Cardiac fibroblast (primary cell): ENCODE results near the gene FADS6.

Source experiments
- DNase-seq, 2 donors: peaks; one replicate each; pipeline versions ENCODE4 v3.0.0 to v3.0.0-alpha.2; 2010; ENCODE audit warnings: low read depth in 2 of 2
- H3K4me3 ChIP-seq, 2 donors: replicated peaks in 1 of 2; 1 replicate in 1 of 2; 2 replicates in 1 of 2; pipeline ENCODE4 v1.5.1; 2011; ENCODE audit warnings: low read depth in 2 of 2, low read length in 2 of 2, mild to moderate bottlenecking in 2 of 2, moderate library complexity in 1 of 2
- TF ChIP-seq, protein P1 (sequence below): IDR thresholded peaks from one replicate; pipeline ENCODE4 v1.5.1; 2011; ENCODE audit warnings: low read depth, mild to moderate bottlenecking, low read length, inconsistent platforms

Gene FADS6

DNA sequence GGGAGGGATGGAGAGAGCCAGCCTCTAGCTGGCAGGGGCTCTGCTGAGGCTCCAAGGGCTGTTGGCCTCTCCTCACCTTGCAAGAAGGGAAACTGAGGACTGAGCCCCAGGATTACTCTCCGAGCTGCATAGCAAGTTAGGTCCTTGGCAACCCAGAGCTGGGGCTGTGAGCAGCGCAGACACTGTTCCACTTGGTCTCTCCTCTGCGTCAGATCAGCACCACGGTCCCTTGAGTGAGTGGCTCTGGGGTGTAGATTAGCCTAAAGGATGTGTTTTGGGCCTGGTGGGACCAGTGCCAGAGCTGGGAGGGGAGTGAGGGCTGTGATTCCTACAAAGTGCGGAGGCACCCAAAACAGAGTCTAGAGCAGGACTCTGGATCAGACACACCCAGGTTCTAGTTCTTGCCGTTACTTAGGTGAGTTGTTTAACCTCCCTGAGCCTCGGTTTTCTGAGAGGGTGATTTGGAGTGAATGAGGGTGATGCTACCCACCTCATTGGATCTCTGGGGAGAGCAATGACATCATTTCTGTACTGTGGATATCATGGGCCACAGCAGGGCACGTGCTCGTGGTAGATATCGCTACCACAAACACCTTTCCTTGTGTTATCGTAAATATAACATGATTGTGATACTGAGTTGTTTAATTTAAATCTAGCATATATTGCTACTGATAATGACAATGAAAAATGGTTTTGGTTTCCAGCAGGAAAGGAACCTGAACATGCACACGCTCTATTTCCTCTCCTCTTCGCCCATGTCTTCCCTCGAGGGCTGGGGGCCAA lies 8.1 kb upstream of the FADS6 start:
- DNase-seq = no peak
- TF ChIP-seq, protein P1, sequence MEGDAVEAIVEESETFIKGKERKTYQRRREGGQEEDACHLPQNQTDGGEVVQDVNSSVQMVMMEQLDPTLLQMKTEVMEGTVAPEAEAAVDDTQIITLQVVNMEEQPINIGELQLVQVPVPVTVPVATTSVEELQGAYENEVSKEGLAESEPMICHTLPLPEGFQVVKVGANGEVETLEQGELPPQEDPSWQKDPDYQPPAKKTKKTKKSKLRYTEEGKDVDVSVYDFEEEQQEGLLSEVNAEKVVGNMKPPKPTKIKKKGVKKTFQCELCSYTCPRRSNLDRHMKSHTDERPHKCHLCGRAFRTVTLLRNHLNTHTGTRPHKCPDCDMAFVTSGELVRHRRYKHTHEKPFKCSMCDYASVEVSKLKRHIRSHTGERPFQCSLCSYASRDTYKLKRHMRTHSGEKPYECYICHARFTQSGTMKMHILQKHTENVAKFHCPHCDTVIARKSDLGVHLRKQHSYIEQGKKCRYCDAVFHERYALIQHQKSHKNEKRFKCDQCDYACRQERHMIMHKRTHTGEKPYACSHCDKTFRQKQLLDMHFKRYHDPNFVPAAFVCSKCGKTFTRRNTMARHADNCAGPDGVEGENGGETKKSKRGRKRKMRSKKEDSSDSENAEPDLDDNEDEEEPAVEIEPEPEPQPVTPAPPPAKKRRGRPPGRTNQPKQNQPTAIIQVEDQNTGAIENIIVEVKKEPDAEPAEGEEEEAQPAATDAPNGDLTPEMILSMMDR = no peak
- H3K4me3 ChIP-seq = no peak overlapping the region

DNA sequence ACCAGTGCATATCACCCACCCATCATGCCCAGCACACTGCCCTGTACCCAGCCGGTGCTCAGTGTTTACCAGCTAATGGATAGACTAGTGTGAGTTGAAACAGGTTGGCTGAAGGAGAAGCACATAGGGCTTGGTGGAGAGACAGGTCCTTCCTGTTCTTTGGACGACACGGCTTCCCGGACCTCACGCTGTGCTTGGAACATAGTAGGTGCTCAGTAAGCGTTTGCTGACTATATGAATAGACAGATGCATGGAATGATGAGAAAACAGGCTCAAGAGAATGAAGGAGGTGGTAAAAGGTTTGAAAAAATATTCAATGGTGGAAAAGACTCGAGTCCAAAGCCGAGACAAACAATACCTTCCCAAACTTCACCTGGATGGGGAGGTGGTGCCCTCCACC lies 6.8 kb upstream of the FADS6 start:
- H3K4me3 ChIP-seq = no peak overlapping the region
- DNase-seq = no peak
- TF ChIP-seq, protein P1 = no peak

DNA sequence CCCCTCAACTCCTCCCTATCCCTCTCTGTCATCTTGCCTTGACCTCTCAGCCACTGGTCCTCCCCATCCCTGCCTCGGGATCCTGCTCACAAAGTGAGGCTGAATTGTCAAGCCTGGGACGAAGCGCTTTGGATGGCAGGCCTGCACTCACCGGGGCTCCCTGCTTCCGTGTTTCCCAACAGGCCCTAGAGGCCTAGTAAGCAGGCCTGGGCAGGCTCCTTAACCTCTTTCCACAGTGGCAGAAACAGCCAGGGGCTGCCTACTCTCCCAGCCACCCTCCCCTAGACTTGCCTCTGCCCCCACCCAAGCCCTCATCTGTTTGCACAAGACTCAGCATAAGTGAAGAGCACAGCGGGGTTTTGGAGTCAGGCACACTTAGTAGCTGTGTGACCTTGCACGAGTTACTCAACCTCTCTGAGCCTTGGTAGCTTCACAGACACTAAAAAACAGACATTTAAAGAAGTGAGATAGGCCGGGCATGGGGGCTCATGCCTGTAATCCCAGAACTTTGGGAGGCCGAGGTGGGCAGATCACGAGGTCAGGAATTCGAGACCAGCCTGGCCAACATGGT lies 5.0 kb upstream of the FADS6 start:
- TF ChIP-seq, protein P1 = no peak
- DNase-seq = no peak
- H3K4me3 ChIP-seq = no peak overlapping the region

DNA sequence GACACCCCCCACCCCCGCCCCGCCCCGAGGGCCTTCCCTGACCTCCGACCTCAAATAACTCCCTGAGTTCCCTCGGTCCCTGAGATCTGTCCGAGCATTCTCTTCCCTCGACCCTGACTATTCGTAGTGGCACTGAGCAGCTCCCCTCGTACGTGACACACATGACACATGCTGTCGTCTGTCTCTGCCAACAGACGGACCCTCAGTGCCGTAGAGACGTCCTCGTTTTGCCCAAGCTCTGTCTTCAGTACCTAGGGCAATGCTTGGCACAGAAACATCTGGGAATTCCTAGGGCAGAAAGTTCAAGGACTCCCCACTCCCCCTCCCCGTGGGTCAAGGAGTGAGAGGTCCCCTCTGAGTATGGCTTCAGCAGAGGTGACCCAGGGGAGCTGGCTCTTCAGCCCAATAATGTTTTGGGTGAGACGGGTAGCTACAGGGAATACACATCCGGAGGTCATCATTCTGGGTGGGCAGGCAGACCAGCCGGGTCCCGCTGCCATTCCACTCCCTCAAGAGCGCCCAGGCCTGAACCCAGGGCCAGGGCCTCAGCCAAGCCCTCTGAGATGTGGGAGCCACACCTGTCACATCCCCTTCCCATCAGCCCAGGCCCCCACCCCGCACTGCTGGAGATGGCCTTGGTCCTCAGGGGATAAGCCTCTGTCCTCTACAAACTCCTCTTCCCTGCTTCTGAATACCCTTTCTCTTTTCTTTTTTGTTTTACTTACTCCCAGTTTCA lies 671 bp upstream of the FADS6 start:
- TF ChIP-seq, protein P1 = no peak
- no peak overlapping the region for H3K4me3 ChIP-seq

DNA sequence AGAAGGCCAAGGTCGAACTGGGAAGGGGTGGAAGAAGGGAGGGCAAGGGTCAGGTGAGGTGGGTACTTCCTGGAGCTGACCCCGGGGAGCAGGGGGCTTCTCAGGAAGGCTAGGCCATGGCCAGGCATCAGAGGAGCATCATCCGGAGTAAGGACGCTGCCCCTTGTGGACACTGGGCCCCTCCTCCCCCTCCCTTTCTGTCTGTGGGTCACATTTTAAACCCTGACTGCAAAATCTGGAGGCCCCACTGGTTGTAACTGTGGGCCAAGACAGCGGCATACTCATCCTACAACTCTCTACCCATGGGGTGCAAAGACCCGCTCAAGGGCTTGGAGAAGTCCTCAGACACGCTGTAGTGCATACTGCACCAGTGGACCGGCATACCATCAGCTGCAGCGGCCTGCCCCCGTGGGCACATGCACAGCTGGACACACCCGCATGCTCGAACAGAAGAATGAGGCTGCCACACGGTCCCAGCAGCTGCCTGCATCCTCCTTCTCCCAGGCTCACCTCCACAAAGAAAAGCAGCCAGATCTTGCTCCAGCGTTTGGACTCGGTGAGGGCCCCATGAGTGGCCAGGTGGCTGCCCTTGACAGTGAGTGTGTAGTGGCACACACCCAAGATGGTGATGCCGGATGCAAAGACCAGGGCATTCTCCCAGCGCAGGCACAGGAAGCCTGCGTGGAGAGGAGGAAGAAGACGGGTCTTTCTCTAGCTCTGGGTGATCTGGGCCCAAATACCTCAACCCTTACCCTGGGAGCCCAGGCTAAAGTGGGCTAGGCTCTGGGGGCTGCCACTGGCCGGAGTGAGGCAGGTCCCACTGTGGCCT lies 1.2 kb downstream of the FADS6 start:
- no peak overlapping the region for H3K4me3 ChIP-seq
- TF ChIP-seq, protein P1 = no peak
- DNase-seq = no peak

More for the DNA sequence above, 671 bp upstream of the FADS6 start:
- DNase-seq = no peak

- DNase-seq = no peak
- H3K4me3 ChIP-seq = no peak overlapping the region
- TF ChIP-seq, protein P1 = no peak
Observed at GRCh38 chr17:74890554-74890953, 2.9 kb downstream of the FADS6 start.
